ENCODE data around the gene HLA-F.

Gene HLA-F

DNA sequence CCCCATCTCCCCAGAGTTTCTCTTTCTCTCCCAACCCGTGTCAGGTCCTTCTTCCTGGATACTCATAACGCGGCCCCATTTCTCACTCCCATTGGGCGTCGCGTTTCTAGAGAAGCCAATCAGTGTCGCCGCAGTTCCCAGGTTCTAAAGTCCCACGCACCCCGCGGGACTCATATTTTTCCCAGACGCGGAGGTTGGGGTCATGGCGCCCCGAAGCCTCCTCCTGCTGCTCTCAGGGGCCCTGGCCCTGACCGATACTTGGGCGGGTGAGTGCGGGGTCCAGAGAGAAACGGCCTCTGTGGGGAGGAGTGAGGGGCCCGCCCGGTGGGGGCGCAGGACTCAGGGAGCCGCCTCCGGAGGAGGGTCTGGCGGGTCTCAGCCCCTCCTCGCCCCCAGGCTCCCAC is at the start of gene HLA-F:
Gene HLA-F (plus strand): TSS at position 173 of the 404 bp plus-strand sequence. CDS start 30 bp downstream, at position 203.
- DNase-seq (ENCODE audit: low read depth in 1 of 2, low spot score in 1 of 2), result peak; percentile 57 to 71

DNA sequence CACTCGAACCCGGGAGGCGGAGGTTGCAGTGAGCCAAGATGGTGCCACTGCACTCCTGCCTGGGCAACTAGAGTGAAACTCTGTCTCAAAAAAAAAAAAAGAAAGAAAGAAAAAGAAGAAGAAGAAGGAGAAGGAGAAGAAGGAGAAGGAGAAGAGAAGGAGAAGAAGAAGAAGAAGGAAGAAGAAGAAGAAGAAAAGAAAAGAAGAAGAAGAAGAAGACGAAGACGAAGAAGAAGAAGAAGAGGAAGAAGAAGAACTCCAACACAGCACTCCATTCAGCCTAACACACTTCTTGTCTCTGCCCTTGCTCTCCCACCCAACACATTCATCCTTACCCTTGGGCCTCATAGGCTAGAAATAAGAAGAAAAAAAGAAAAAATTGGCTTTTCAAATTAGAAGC is 49.2 kb upstream of the HLA-F start:
- no peak for DNase-seq (ENCODE audit: low read depth in 1 of 2, low spot score in 1 of 2)

GRCh38 chr6:29675561-29675960 is 47.7 kb upstream of the HLA-F start:
- DNase-seq (ENCODE audit: low read depth in 1 of 2, low spot score in 1 of 2), result no peak

- no peak for DNase-seq (ENCODE audit: low read depth in 1 of 2, low spot score in 1 of 2)
Observed at GRCh38 chr6:29676981-29677601, 46.1 kb upstream of the HLA-F start.

- DNase-seq (ENCODE audit: low read depth in 1 of 2, low spot score in 1 of 2), result no peak
Observed at GRCh38 chr6:29678114-29678513, 45.1 kb upstream of the HLA-F start.

DNA sequence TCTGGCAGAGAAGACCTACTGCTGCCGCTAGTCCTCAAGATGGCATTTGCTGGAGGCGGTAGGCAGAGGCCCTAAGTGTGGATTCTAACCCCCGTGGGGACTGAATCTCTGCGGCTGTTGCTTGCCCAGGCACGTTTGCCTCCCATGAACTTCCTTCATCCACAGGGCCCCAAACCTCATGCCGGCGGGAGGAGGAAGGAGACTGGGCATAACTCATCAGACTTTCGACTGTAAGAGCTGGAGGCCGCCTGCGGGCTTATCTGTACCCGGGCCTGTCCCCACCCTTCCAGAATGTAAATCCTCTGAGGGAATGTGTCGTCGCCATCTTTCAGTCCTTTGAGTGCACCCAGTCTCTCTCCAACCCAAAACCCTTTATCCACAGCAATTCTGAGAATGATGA is 43.3 kb upstream of the HLA-F start:
- DNase-seq (ENCODE audit: low read depth in 1 of 2, low spot score in 1 of 2), result no peak

GRCh38 chr6:29680416-29680815 is 42.8 kb upstream of the HLA-F start:
- no peak for DNase-seq (ENCODE audit: low read depth in 1 of 2, low spot score in 1 of 2)

GRCh38 chr6:29680904-29681303 is 42.3 kb upstream of the HLA-F start, which contains the start of gene ZFP57:
TSS of gene ZFP57 (minus strand) at chr6:29681152. CDS start at chr6:29677003, 4,149 bp downstream.
- no peak for DNase-seq (ENCODE audit: low read depth in 1 of 2, low spot score in 1 of 2)

GRCh38 chr6:29681811-29682210 is 41.4 kb upstream of the HLA-F start:
- no peak for DNase-seq (ENCODE audit: low read depth in 1 of 2, low spot score in 1 of 2)

DNA sequence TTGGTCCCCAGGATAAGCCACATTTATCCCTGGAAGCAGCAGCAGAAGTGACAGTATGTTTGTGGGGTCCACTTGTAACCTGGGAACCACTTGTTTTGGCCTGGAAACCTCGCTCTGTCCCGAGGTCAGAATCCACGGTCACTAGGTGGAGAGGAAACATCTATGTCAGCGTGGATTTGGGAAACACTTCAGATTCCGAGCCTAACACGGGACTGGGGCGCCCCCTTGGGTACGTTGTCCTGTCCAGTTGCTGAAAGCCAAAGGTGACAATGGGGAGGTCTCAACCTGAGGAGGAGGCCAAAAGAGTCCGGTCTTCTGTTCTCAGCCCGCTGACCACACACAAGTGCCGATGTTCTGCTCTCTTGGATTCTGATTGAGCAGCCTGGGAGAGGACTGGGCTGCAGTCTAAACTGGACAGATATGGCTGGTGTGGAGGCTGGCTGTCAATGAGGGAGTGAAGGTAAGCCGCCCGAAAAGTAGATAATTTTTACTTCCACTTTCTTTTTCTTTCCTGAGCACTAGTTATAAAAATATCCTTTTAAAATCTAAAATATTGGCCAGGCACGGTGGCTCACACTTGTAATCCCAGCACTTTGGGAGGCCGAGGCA is 37.4 kb upstream of the HLA-F start:
- no peak for DNase-seq (ENCODE audit: low read depth in 1 of 2, low spot score in 1 of 2)

DNA sequence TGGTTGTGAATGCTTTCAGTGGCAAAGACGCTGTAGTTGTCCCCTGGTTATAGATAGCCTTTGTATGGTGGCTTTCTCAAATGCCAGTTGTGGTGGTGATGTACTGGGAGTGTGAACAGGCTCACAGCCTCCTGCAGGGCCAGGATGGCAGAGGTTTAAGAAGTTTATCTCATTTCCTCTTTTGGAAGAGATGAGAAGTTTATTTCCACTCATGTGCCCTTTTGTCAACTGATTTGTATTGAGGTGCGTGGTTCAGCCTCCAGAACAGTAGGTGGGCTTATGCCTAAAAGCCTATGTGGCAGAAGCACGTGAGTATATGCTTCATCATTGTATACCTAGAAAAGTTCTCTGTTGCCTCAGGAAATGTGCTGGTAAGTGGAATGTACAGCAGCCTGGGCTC is 28.6 kb upstream of the HLA-F start:
- no peak for DNase-seq (ENCODE audit: low read depth in 1 of 2, low spot score in 1 of 2)

- DNase-seq (ENCODE audit: low read depth in 1 of 2, low spot score in 1 of 2), result no peak
Observed at GRCh38 chr6:29696147-29697125, 26.8 kb upstream of the HLA-F start.

GRCh38 chr6:29702519-29703103 is 20.6 kb upstream of the HLA-F start:
- peak; percentile 70 to 72 for DNase-seq (ENCODE audit: low read depth in 1 of 2, low spot score in 1 of 2)

DNA sequence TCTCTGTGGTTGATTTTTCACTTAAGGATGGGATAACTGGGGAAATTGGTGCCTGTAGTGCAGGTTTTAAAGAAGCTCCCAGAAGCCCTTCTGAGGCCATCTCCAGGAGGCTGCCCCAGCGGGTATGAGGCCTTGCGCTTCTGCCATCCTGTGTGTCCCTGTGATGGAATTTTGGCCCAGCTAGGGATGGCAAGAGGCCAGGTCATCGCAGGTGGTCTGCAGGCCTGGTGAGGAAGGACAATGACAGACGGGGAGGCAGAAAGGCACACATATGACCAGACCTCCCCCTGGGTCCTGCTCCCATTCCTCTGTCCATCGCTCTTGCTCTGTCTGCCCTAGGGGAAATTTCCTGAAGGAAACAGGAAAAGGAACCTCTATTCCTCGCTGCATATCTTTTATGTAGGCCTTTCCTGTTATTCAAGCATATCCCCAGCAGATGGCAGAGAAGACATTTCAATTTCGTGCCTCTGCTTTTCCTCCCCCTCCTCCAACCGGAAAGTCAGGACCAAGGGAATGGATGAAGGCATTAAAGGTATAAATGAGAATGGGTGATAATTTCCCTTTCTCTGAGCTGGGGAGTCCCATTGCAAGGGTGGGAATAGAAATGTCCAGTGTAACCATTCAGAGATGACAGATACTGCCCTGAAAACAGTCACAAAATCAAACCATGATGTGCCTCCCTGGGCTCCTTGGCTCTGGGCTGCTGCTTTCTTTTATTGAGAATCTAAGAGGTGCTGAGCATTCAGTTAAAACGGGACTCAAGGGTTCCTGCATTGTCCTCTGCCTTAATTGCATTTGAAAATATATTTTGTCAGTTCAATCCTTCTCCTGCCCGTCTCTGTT is 17.6 kb upstream of the HLA-F start:
- no peak for DNase-seq (ENCODE audit: low read depth in 1 of 2, low spot score in 1 of 2)

DNA sequence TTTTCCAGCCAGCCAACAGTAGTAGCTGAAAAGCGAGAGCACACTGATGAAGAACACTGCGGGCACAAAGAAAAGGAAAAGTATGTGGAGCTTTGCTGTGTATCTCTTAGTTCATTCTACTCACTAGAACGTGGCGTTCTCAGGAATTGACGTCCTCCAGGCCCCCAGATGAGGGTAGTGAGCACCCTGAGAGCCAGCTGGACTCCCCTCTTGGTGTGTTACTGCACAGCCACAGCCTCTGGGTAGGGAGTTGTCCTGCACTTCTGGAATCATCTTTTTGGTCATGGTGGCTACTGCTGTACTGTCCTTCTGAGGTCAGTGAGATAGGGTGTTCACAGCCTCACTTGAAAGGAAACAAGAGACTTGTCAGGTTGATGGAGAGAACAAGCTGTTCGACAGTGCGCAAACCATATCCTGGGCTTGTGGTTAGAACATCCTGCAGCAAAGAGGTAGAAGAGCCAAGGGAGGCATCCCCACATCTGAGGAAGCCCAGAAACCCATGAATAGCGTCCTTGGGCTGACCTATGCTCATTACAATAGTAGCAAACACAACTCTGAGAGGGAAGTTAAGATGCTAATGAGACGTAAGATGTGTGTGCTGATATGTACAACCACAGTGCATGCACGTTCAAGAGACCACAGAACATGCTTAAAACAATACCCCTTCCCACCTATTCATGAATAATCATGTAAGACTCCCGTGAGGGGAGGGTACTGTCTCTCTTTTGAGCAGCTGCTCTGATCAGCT is 14.6 kb upstream of the HLA-F start:
- peak in 1 of 2 donors; percentile 46 for DNase-seq (ENCODE audit: low read depth in 1 of 2, low spot score in 1 of 2)

GRCh38 chr6:29709188-29709587 is 14.0 kb upstream of the HLA-F start:
- no peak for DNase-seq (ENCODE audit: low read depth in 1 of 2, low spot score in 1 of 2)

DNA sequence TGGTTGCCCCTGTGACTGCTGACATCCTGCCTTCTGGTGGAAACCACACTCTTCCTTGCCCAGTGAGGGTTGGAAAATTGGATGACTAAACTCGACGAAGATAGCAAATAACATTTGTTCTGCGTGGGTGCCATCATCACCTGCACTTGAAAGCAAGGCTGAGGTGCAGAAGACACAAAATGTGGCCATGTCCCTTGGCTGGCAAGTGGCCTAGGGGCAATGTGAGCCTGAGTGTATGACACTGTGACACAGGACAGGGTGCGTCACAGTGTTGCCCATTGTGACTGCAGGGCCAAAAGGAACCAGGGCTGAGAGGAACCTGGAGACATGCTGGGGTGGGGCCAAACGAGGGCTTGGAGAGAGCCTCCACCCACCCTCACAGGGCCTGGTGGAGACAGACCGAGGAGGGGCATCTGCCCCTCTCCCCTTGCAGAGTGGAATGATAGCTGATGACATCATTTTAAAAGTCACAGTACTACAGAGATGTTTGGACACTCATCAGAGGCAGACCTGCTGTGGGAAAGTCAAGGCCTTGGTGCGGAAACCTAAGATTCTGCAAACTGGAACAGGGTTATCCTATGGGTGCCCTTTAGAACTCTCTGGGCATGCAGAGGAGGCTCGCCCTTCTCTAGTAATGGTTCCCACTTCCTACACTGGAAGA is 12.8 kb upstream of the HLA-F start:
- no peak for DNase-seq (ENCODE audit: low read depth in 1 of 2, low spot score in 1 of 2)

GRCh38 chr6:29720863-29721262 is 2.4 kb upstream of the HLA-F start:
- DNase-seq (ENCODE audit: low read depth in 1 of 2, low spot score in 1 of 2), result no peak
